Measurements from ENCODE around the gene SLC29A1.

The SLC29A1 gene

GRCh38 chr6:44265722-44266233, 42.4 kb downstream of the SLC29A1 start:
- DNase-seq (ENCODE audit: low spot score), result no peak
- TF ChIP-seq CTCF (conservative IDR thresholded peaks at IDR 0.05; ENCODE audit: low read depth), result no peak
- CTCF ChIA-PET, result interaction anchor here (1.3 to 3.8 kb wide), 2 partner anchors 9 to 73 kb away, joined by 4 to 48 read pairs; partner anchors contain the start of gene SLC35B2
- POLR2A ChIA-PET (ENCODE audit: low non-redundant PET), result no interaction called here
- H3K27ac ChIP-seq, result peak overlapping the region; percentile 67

- ChIA-PET POLR2A (ENCODE audit: low non-redundant PET) (interaction anchor here (0.6 kb wide), 1 partner anchor 135 kb away, joined by 3 read pairs; no protein-coding TSS in a partner anchor), CTCF (interaction anchor here (1.3 to 3.8 kb wide), 2 partner anchors 9 to 72 kb away, joined by 4 to 48 read pairs; partner anchors contain the start of gene SLC35B2)
- DNase-seq (ENCODE audit: low spot score), result no peak
- H3K27ac ChIP-seq, result no peak overlapping the region
- TF ChIP-seq CTCF (conservative IDR thresholded peaks at IDR 0.05; ENCODE audit: low read depth), result no peak
Observed at GRCh38 chr6:44266347-44266746, 43.0 kb downstream of the SLC29A1 start.

- no peak for DNase-seq (ENCODE audit: low spot score)
- no peak for TF ChIP-seq CTCF (conservative IDR thresholded peaks at IDR 0.05; ENCODE audit: low read depth)
- ChIA-PET POLR2A (ENCODE audit: low non-redundant PET) (interaction anchor here (0.6 kb wide), 1 partner anchor 134 kb away, joined by 3 read pairs; no protein-coding TSS in a partner anchor), CTCF (interaction anchor here (0.6 to 3.8 kb wide), 7 partner anchors 9 to 117 kb away, joined by 3 to 48 read pairs (median 3); partner anchors contain the start of gene SLC35B2)
- H3K27ac ChIP-seq, result no peak overlapping the region
Observed at GRCh38 chr6:44267252-44267651, 43.9 kb downstream of the SLC29A1 start.

GRCh38 chr6:44268095-44268628, 44.8 kb downstream of the SLC29A1 start:
- peak; percentile 93 for TF ChIP-seq CTCF (conservative IDR thresholded peaks at IDR 0.05; ENCODE audit: low read depth)
- ChIA-PET CTCF (interaction anchor here (0.5 to 3.8 kb wide), 17 partner anchors 8 to 187 kb away, joined by 3 to 48 read pairs (median 4); partner anchors contain the start of genes AARS2 and SPATS1), POLR2A (ENCODE audit: low non-redundant PET) (no interaction called here)
- no peak overlapping the region for H3K27ac ChIP-seq
- peak; percentile 61 for DNase-seq (ENCODE audit: low spot score)

- ChIA-PET CTCF (interaction anchor here (1.3 to 3.8 kb wide), 4 partner anchors 9 to 69 kb away, joined by 3 to 48 read pairs (median 6); partner anchors contain the start of gene AARS2), POLR2A (ENCODE audit: low non-redundant PET) (interaction anchor here (0.6 kb wide), 1 partner anchor 361 kb away, joined by 3 read pairs; no protein-coding TSS in a partner anchor)
- DNase-seq (ENCODE audit: low spot score), result no peak
- H3K27ac ChIP-seq, result no peak overlapping the region
- no peak for TF ChIP-seq CTCF (conservative IDR thresholded peaks at IDR 0.05; ENCODE audit: low read depth)
Observed at GRCh38 chr6:44269178-44269920, 46.0 kb downstream of the SLC29A1 start.

- no peak within 1 kb of the TSS for H3K27ac ChIP-seq
- CTCF ChIA-PET, result interaction anchor here (0.7 to 2.3 kb wide), 4 partner anchors 22 to 70 kb away, joined by 3 to 7 read pairs (median 5); partner anchors contain the start of gene AARS2
- no peak for TF ChIP-seq CTCF (conservative IDR thresholded peaks at IDR 0.05; ENCODE audit: low read depth)
- POLR2A ChIA-PET (ENCODE audit: low non-redundant PET), result no interaction called here
- DNase-seq (ENCODE audit: low spot score), result no peak
Observed at GRCh38 chr6:44269921-44270525, 46.6 kb downstream of the SLC29A1 start, which contains the start of gene TMEM151B. TSS of gene TMEM151B (plus strand) at chr6:44270450. CDS start at chr6:44270743, 293 bp downstream.

Measured in RWPE1 (cell line).